ENCODE results near the gene FAM3B. TPM values are rescaled to one million over a fixed set of nuclear protein-coding genes. Genes with fewer than 3 reads are reported as not detected.

Gene FAM3B
- total RNA-seq, 1 experiment from 2014 or later, result 0.71 TPM

- Mint-ChIP-seq H3K27ac (ENCODE audit: unreplicated experiment) (no peak overlapping the region), H3K36me3 (ENCODE audit: insufficient read depth, unreplicated experiment) (no peaks in the 10 kb centered on the region), H3K4me3 (ENCODE audit: low read depth, unreplicated experiment) (no peak overlapping the region), H3K4me1 (ENCODE audit: low read depth, unreplicated experiment) (peaks cover 12% of the 10 kb centered on the region), H3K9me3 (ENCODE audit: low read depth, unreplicated experiment) (no peaks in the 10 kb centered on the region), H3K27me3 (ENCODE audit: unreplicated experiment) (no peaks in the 10 kb centered on the region)
- TF ChIP-seq, protein P1, sequence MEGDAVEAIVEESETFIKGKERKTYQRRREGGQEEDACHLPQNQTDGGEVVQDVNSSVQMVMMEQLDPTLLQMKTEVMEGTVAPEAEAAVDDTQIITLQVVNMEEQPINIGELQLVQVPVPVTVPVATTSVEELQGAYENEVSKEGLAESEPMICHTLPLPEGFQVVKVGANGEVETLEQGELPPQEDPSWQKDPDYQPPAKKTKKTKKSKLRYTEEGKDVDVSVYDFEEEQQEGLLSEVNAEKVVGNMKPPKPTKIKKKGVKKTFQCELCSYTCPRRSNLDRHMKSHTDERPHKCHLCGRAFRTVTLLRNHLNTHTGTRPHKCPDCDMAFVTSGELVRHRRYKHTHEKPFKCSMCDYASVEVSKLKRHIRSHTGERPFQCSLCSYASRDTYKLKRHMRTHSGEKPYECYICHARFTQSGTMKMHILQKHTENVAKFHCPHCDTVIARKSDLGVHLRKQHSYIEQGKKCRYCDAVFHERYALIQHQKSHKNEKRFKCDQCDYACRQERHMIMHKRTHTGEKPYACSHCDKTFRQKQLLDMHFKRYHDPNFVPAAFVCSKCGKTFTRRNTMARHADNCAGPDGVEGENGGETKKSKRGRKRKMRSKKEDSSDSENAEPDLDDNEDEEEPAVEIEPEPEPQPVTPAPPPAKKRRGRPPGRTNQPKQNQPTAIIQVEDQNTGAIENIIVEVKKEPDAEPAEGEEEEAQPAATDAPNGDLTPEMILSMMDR (IDR thresholded peaks at IDR 0.05; ENCODE audit: unreplicated experiment), result no peak
- no TSS peak for BruUV-seq (replicated peaks)
- intact Hi-C loops (cut with micrococcal nuclease; ENCODE audit: unreplicated experiment), result no loop called here
- CTCF ChIA-PET, result no interaction called here
- DNase-seq, result no peak
These were observed 32.5 kb downstream of the FAM3B start for GRCh38 chr21:41349126-41349525.

DNA sequence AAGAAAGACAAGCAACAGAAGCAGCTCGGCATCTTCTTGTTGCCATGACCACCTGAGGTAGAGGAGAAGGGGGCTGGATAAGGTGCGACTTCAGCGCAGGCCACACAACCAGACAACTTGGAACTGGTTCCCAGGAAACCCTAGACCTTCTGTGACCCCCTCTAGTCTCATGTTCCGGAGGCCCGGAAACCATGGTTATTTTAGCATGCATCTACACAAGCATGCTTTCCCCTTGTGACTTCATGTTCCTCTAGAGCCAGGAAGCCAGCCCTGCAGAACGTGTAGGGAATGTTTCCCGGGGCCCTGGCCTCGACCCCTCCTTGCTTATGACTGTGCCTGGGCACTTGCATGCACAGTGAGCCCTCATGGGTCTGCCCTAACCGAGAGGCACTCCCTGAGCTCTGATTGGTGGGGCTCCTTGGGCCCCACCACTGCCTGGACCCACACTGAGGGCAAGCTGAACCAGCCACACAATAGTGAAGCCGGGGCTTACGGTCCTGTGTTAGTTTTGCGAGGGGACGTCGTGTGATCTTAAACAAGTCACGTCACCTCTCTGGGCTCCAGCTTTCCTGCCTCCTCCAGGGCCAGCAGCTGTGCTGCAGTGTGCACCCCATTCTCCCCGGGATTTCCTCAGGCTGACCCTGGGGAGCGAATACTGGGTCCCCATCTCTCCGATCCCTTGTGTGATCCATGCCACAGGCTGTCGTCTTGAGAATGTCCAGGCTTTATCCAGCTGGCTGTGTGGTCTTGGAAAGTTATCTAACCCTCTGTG is 33.2 kb downstream of the FAM3B start:
- no TSS peak for BruUV-seq (replicated peaks)
- DNase-seq, result no peak
- intact Hi-C loops (cut with micrococcal nuclease; ENCODE audit: unreplicated experiment), result no loop called here
- Mint-ChIP-seq H3K27me3 (ENCODE audit: unreplicated experiment) (no peaks in the 10 kb centered on the region), H3K27ac (ENCODE audit: unreplicated experiment) (no peak overlapping the region), H3K4me1 (ENCODE audit: low read depth, unreplicated experiment) (peaks cover 12% of the 10 kb centered on the region), H3K36me3 (ENCODE audit: insufficient read depth, unreplicated experiment) (no peaks in the 10 kb centered on the region), H3K4me3 (ENCODE audit: low read depth, unreplicated experiment) (no peak overlapping the region), H3K9me3 (ENCODE audit: low read depth, unreplicated experiment) (no peaks in the 10 kb centered on the region)
- TF ChIP-seq, protein P1 (IDR thresholded peaks at IDR 0.05; ENCODE audit: unreplicated experiment), result no peak
- CTCF ChIA-PET, result interaction anchor here (0.8 kb wide), 1 partner anchor 10 kb away, joined by 3 read pairs; no protein-coding TSS in a partner anchor

DNA sequence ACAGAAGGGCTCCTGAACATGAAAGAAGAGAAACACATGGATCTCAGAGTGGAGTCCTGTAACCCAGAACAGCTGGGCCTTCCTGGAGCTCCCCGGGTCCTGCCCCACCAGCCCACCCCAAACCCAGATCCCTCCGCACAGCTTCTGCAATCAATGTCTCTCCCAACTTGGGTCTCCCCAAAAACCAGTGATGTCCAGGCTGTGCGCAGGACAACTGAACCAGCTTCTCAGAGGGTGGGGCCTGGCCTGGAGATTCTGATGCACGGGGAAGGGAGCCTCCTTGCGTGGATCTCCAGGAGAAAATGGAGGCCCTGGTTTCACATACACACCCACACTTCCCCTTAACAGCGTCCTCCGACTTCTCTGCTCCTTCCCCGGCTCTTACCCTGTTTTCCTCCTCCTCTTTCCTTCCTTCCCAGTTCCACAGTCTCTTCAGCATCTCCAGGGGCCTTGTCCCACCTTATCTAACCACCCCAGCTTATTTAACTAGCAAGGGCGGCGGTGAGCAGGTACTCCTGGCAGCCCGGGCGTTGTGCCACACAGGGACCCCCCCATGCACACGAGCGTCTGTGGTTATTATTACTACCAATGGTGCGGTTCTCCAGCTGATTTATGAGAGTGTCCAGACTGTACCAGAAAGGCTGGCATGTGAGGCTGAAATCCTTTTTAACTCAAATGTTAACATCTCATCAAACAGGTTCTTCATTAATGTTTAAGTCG is 34.0 kb downstream of the FAM3B start:
- CTCF ChIA-PET, result interaction anchor here (0.8 kb wide), 1 partner anchor 9 kb away, joined by 3 read pairs; no protein-coding TSS in a partner anchor
- H3K9me3 Mint-ChIP-seq (ENCODE audit: low read depth, unreplicated experiment), result no peaks in the 10 kb centered on the region
- H3K4me1 Mint-ChIP-seq (ENCODE audit: low read depth, unreplicated experiment), result peaks cover 12% of the 10 kb centered on the region
- no TSS peak for BruUV-seq (replicated peaks)
- intact Hi-C loops (cut with micrococcal nuclease; ENCODE audit: unreplicated experiment), result no loop called here
- no peaks in the 10 kb centered on the region for H3K36me3 Mint-ChIP-seq (ENCODE audit: insufficient read depth, unreplicated experiment)
- H3K4me3 Mint-ChIP-seq (ENCODE audit: low read depth, unreplicated experiment), result no peak overlapping the region
- H3K27ac Mint-ChIP-seq (ENCODE audit: unreplicated experiment), result no peak overlapping the region
- no peaks in the 10 kb centered on the region for H3K27me3 Mint-ChIP-seq (ENCODE audit: unreplicated experiment)
- DNase-seq, result no peak
- TF ChIP-seq, protein P1 (IDR thresholded peaks at IDR 0.05; ENCODE audit: unreplicated experiment), result no peak

DNA sequence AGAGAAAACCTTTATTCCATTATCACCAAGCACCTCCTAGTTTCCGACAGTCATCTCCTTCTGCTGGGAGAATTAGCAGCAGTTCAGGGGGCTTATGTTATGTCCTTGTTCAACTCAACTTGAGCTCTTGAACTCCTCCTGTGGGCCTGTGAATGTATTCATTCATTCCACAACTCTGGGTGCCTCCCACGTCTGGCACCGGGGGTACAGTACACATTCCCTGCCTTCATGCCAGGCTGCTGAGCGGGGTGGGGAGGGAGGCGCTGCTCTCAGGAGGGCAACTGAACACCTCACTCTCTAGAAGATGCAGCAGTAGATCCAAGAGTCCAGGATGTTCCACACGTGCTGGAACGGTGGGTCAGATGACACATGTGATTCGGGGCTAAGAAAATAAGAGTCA is 40.9 kb downstream of the FAM3B start:
- no peak for DNase-seq
- intact Hi-C loops (cut with micrococcal nuclease; ENCODE audit: unreplicated experiment), result no loop called here
- CTCF ChIA-PET, result interaction anchor here (0.7 kb wide), 1 partner anchor 9 kb away, joined by 3 read pairs; no protein-coding TSS in a partner anchor
- Mint-ChIP-seq H3K9me3 (ENCODE audit: low read depth, unreplicated experiment) (no peaks in the 10 kb centered on the region), H3K36me3 (ENCODE audit: insufficient read depth, unreplicated experiment) (peaks cover 10% of the 10 kb centered on the region), H3K4me1 (ENCODE audit: low read depth, unreplicated experiment) (peaks cover 12% of the 10 kb centered on the region), H3K27ac (ENCODE audit: unreplicated experiment) (no peak overlapping the region), H3K4me3 (ENCODE audit: low read depth, unreplicated experiment) (no peak overlapping the region), H3K27me3 (ENCODE audit: unreplicated experiment) (no peaks in the 10 kb centered on the region)
- no TSS peak for BruUV-seq (replicated peaks)
- TF ChIP-seq, protein P1 (IDR thresholded peaks at IDR 0.05; ENCODE audit: unreplicated experiment), result no peak
